Esophagus squamous epithelium (tissue), 4 donors: Measurements from ENCODE around the gene EEF1G.

Experiments used
- CTCF ChIP-seq, 6 experiments: fragments of 450-650 bp in 4 of 6; fragments of 200-600 bp in 2 of 6; sonication (generic) in 2 of 6; IDR thresholded peaks; one replicate each; pipeline ENCODE4 v1.5.1; 2016 to 2019; ENCODE audit warnings: antibody characterized with exemption in 6 of 6, mild to moderate bottlenecking in 4 of 6, moderate library complexity in 4 of 6
- POLR2A ChIP-seq, 4 donors: fragments of 450-650 bp; IDR thresholded peaks; one replicate each; pipeline ENCODE4 v1.6.1; 2017; ENCODE audit warnings: antibody characterized with exemption in 4 of 4, mild to moderate bottlenecking in 4 of 4, moderate library complexity in 3 of 4

- TF ChIP-seq CTCF (IDR thresholded peaks at IDR 0.05) (no peak), POLR2A (IDR thresholded peaks at IDR 0.05) (no peak)
These were observed 1.3 kb downstream of the EEF1G start for GRCh38 chr11:62572431-62572830.
